ENCODE results near the gene PHTF2.

PHTF2 gene

GRCh38 chr7:78002715-78003114 is 204.1 kb downstream of the PHTF2 start:
- H3K9me3 ChIP-seq, result no peaks in the 10 kb centered on the region
- no peaks in the 10 kb centered on the region for H3K36me3 ChIP-seq
- TF ChIP-seq CTCF (IDR thresholded peaks at IDR 0.05), result no peak
- no peak overlapping the region for H3K27ac ChIP-seq
- H3K4me3 ChIP-seq (ENCODE audit: low read depth in 1 of 2, low read length in 1 of 2), result no peak overlapping the region
- no peaks in the 10 kb centered on the region for H3K4me1 ChIP-seq (ENCODE audit: control insufficient read depth in 1 of 2, insufficient read depth in 1 of 2, low read depth in 1 of 2, low read length in 1 of 2)
- no peaks in the 10 kb centered on the region for H3K27me3 ChIP-seq

- peaks cover under 1% of the 10 kb centered on the region for H3K27me3 ChIP-seq
- H3K4me3 ChIP-seq (ENCODE audit: low read depth in 1 of 2, low read length in 1 of 2), result no peak overlapping the region
- H3K9me3 ChIP-seq, result no peaks in the 10 kb centered on the region
- TF ChIP-seq CTCF (IDR thresholded peaks at IDR 0.05), result no peak
- no peaks in the 10 kb centered on the region for H3K4me1 ChIP-seq (ENCODE audit: control insufficient read depth in 1 of 2, insufficient read depth in 1 of 2, low read depth in 1 of 2, low read length in 1 of 2)
- H3K36me3 ChIP-seq, result no peaks in the 10 kb centered on the region
- no peak overlapping the region for H3K27ac ChIP-seq
Observed at GRCh38 chr7:78006063-78006755, 207.6 kb downstream of the PHTF2 start.
